SH-SY5Y (cell line): Measurements from ENCODE around the gene SYT7.

Source experiments
- GATA2 ChIP-seq: IDR thresholded peaks from 2 replicates; pipeline ENCODE4 v1.6.1; 2011; ENCODE audit warnings: mild to moderate bottlenecking, low read depth, low read length
- GATA3 ChIP-seq: IDR thresholded peaks from 2 replicates; pipeline ENCODE4 v1.6.1; 2011; ENCODE audit warnings: low read depth, mild to moderate bottlenecking, low read length, moderate library complexity

GRCh38 chr11:61513143-61513765 is 67.6 kb downstream of the SYT7 start:
- TF ChIP-seq GATA3 (no peak), GATA2 (no peak)
